ENCODE measurements around the gene RUVBL2.
A peak's percentile ranks its signal among the peaks of the same experiment; 100 is the strongest.
"Not testable (repeated sequence)": the region's sequence is repeated elsewhere in the genome, so short reads cannot be mapped to it uniquely, and the experiment has no call there.

Gene RUVBL2

GRCh38 chr19:49017666-49018351, 24.1 kb downstream of the RUVBL2 start (continued):
- TF ChIP-seq ZNF621 (tag by site-specific recombination; IDR thresholded peaks at IDR 0.05): no peak
- no peak for TF ChIP-seq PRDM4 (tag by site-specific recombination; IDR thresholded peaks at IDR 0.05)
- no peak for TF ChIP-seq ZNF248 (tag by site-specific recombination; IDR thresholded peaks at IDR 0.05)
- TF ChIP-seq ZNF292 (tag by site-specific recombination; IDR thresholded peaks at IDR 0.05; ENCODE audit: borderline replicate concordance, low read depth): no peak
- TF ChIP-seq KLF1 (tag by site-specific recombination; IDR thresholded peaks at IDR 0.05): peak; percentile 93

DNA sequence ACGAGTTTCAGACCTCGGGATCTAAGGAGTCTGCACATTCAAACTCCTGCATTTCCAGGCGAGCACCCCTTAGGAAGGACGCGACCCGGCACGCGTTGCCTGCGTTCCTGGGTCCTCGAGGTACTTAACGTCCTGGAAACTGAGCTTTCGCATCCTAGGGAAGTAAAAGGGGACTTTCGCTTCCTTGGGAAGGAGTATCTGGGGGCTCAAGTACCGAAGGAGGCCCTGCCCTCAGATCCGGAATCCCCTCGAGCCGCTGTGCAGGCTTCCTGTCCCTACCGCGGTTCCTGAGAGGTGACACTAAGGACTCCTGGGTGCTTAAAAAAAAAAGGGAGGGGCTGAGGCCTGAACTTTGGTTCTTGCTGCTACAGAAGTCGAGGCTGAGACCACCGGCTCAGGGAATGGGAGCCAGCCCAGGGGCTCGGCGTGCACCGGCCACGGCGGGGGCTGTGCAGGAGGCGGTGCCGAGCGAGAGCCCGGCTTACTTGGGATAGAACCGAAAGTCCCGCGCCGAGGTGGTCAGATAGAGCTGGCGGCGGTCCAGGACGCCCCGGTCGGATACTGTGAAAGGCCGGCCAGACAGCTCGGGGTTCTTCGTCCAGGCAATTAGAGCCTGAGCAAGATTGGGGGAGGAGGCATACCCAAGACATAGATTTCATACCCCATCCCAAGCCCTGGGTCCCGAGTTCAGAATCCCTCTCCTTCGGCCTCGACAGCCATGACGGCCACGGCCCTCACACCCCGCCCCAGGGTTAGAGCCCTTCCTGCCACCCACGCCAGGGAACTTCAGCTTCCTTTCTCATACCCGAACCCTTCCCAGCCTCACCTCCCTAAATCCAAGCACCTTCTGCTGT, 24.9 kb downstream of the RUVBL2 start:
- H3K4me1 ChIP-seq (ENCODE audit: control insufficient read depth, insufficient read depth, low read length); H3K9me3 ChIP-seq (ENCODE audit: control insufficient read depth, insufficient read depth, low read depth, low read length); H3K4me3 ChIP-seq (ENCODE audit: low read depth, low read length); H3K27ac ChIP-seq (ENCODE audit: extremely low read depth, low read depth, low read length): not testable (repeated sequence)
- CTCF ChIA-PET: interaction anchor here (0.7 to 3.1 kb wide), 17 partner anchors 10 to 230 kb away, joined by 3 to 26 read pairs (median 4); partner anchors contain the start of genes CGB2, GYS1 and RUVBL2
- POLR2A ChIA-PET: interaction anchor here (1.2 to 3.4 kb wide), 5 partner anchors 19 to 39 kb away, joined by 3 to 20 read pairs (median 5); partner anchors contain the start of genes GYS1 and RUVBL2
- H3K36me3 ChIP-seq (ENCODE audit: control insufficient read depth in 2 of 2, insufficient read depth in 1 of 2, low read length in 2 of 2): peaks cover 4 to 27% of the 10 kb centered on the region in 2 experiments; a peak in 2 of 3 replicates

- H3K36me3 ChIP-seq (ENCODE audit: control insufficient read depth in 2 of 2, insufficient read depth in 1 of 2, low read length in 2 of 2): peaks cover 3 to 21% of the 10 kb centered on the region in 2 experiments; a peak in 2 of 3 replicates
- H3K9me3 ChIP-seq (ENCODE audit: control insufficient read depth, insufficient read depth, low read depth, low read length): no peaks in the 10 kb centered on the region
- ChIA-PET CTCF (interaction anchor here (0.6 to 3.1 kb wide), 13 partner anchors 11 to 111 kb away, joined by 3 to 26 read pairs (median 5); partner anchors contain the start of genes GYS1 and RUVBL2), POLR2A (interaction anchor here (1.0 to 3.4 kb wide), 5 partner anchors 20 to 48 kb away, joined by 3 to 20 read pairs (median 5); partner anchors contain the start of genes GYS1 and RUVBL2)
- H3K27ac ChIP-seq (ENCODE audit: extremely low read depth, low read depth, low read length): no peak overlapping the region
- no peak overlapping the region for H3K4me3 ChIP-seq (ENCODE audit: low read depth, low read length)
- peaks cover 8% of the 10 kb centered on the region for H3K4me1 ChIP-seq (ENCODE audit: control insufficient read depth, insufficient read depth, low read length)
- TF ChIP-seq ZNF335 (tag by site-specific recombination; conservative IDR thresholded peaks at IDR 0.05): peak; percentile 39; the same call in 1 of the 2 replicates
- no peak for TF ChIP-seq ZNF704 (tag by site-specific recombination; IDR thresholded peaks at IDR 0.05)
- TF ChIP-seq KLF1 (tag by site-specific recombination; IDR thresholded peaks at IDR 0.05): peak; percentile 28; the same call in 1 of the 2 replicates
- TF ChIP-seq KLF7 (tag by site-specific recombination; IDR thresholded peaks at IDR 0.05; ENCODE audit: borderline replicate concordance): no peak
- TF ChIP-seq KLF8 (tag by site-specific recombination; IDR thresholded peaks at IDR 0.05): peak; percentile 19; the same call in 1 of the 2 replicates
- TF ChIP-seq ZNF513 (tag by site-specific recombination; IDR thresholded peaks at IDR 0.05): no peak
- TF ChIP-seq ZNF133 (tag by site-specific recombination; IDR thresholded peaks at IDR 0.05): no peak
- no peak for TF ChIP-seq ZNF76 (tag by site-specific recombination; IDR thresholded peaks at IDR 0.05; ENCODE audit: borderline replicate concordance, low read depth)
- no peak for TF ChIP-seq ZNF155 (tag by site-specific recombination; IDR thresholded peaks at IDR 0.05)
- peak; percentile 44; the same call in 1 of the 2 replicates for TF ChIP-seq SP2 (tag by site-specific recombination; IDR thresholded peaks at IDR 0.05)
- TF ChIP-seq ZNF473 (tag by site-specific recombination; IDR thresholded peaks at IDR 0.05): no peak
- no peak for TF ChIP-seq ZNF157 (tag by site-specific recombination; IDR thresholded peaks at IDR 0.05)
- TF ChIP-seq SP3 (tag by site-specific recombination; IDR thresholded peaks at IDR 0.05): peak; percentile 39; the same call in 1 of the 2 replicates
- no peak for TF ChIP-seq ZNF292 (tag by site-specific recombination; IDR thresholded peaks at IDR 0.05; ENCODE audit: borderline replicate concordance, low read depth)
- TF ChIP-seq, protein P1, sequence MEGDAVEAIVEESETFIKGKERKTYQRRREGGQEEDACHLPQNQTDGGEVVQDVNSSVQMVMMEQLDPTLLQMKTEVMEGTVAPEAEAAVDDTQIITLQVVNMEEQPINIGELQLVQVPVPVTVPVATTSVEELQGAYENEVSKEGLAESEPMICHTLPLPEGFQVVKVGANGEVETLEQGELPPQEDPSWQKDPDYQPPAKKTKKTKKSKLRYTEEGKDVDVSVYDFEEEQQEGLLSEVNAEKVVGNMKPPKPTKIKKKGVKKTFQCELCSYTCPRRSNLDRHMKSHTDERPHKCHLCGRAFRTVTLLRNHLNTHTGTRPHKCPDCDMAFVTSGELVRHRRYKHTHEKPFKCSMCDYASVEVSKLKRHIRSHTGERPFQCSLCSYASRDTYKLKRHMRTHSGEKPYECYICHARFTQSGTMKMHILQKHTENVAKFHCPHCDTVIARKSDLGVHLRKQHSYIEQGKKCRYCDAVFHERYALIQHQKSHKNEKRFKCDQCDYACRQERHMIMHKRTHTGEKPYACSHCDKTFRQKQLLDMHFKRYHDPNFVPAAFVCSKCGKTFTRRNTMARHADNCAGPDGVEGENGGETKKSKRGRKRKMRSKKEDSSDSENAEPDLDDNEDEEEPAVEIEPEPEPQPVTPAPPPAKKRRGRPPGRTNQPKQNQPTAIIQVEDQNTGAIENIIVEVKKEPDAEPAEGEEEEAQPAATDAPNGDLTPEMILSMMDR (tag by site-specific recombination; IDR thresholded peaks at IDR 0.05): peak; percentile 33; the same call in 1 of the 2 replicates
Observed at GRCh38 chr19:49019242-49019932, 25.7 kb downstream of the RUVBL2 start.
